Stomach (tissue), 9 donors: ENCODE results near the gene PPIL4. TPM values are rescaled to one million over a fixed set of nuclear protein-coding genes. Genes with fewer than 3 reads are reported as not detected.
"Not testable (repeated sequence)": the region's sequence is repeated elsewhere in the genome, so short reads cannot be mapped to it uniquely, and the experiment has no call there.

ENCODE experiments used
- DNase-seq, 2 donors: peaks; one replicate each; pipeline versions ENCODE4 v3.0.0 to v3.0.0-alpha.2; 2013 to 2019
- H3K27ac ChIP-seq, 5 donors: fragments of 200-600 bp in 4 of 5; sonication (generic) in 4 of 5; one replicate each; pipeline ENCODE4 v1.5.1; 2013 to 2019; ENCODE audit warnings: mild to moderate bottlenecking in 1 of 5, moderate library complexity in 1 of 5
- H3K27me3 ChIP-seq, 3 donors: fragments of 200-600 bp; sonication (generic); one replicate each; pipeline ENCODE4 v1.5.1; 2017 to 2019; ENCODE audit warnings: mixed run types in 1 of 3
- H3K36me3 ChIP-seq, 4 donors: fragments of 200-600 bp; sonication (generic); 1 replicate in 3 of 4; 2 replicates in 1 of 4; pipeline ENCODE4 v1.5.1; 2016 to 2019
- H3K4me1 ChIP-seq, 4 donors: fragments of 200-600 bp; sonication (generic); one replicate each; pipeline ENCODE4 v1.5.1; 2016 to 2019
- H3K4me3 ChIP-seq, 4 donors: fragments of 200-600 bp; sonication (generic) in 3 of 4; one replicate each; pipeline ENCODE4 v1.5.1; 2016 to 2019; ENCODE audit warnings: mild to moderate bottlenecking in 1 of 4
- H3K9me3 ChIP-seq, 4 donors: fragments of 200-600 bp; sonication (generic); one replicate each; pipeline ENCODE4 v1.5.1; 2016 to 2019
- CTCF ChIP-seq, 7 experiments: fragments of 450-650 bp in 4 of 7; fragments of 200-600 bp in 3 of 7; sonication (generic) in 3 of 7; IDR thresholded peaks; one replicate each; pipeline ENCODE4 v1.5.1; 2016 to 2019; ENCODE audit warnings: antibody characterized with exemption in 7 of 7, control low read depth in 2 of 7, mild to moderate bottlenecking in 1 of 7
- EP300 ChIP-seq: sonication (generic); formaldehyde crosslinking; IDR thresholded peaks from one replicate; pipeline ENCODE4 v1.6.1; 2017; ENCODE audit warnings: antibody characterized with exemption
- POLR2A ChIP-seq, 4 donors: fragments of 450-650 bp; IDR thresholded peaks; one replicate each; pipeline ENCODE4 v1.6.1; 2016; ENCODE audit warnings: antibody characterized with exemption in 4 of 4, control low read depth in 2 of 4, mild to moderate bottlenecking in 1 of 4, moderate library complexity in 1 of 4
- POLR2AphosphoS5 ChIP-seq, 3 donors: sonication (generic); formaldehyde crosslinking; IDR thresholded peaks; one replicate each; pipeline ENCODE4 v1.6.1; 2016; ENCODE audit warnings: antibody characterized with exemption in 3 of 3
- WGBS, 5 donors: extraction: QIAGEN DNeasy Blood & Tissue Kit in 3 of 5; methylation state at CpG; one replicate each; pipeline versions ENCODE4 v1.1.5 to v1.1.7; 2013 to 2018; 5-methylcytosine and 5-hydroxymethylcytosine counted together
- intact Hi-C: fragments of 100-400 bp; cut with DNase I; formaldehyde crosslinking; loops from one replicate; pipeline ENCODE4 v1.15.1; 2023; ENCODE audit warnings: low total_unique reads
- polyA plus RNA-seq, 3 donors: library from polyadenylated mRNA; stranded (reverse); fragments of 200-250 nt; gene quantifications; one replicate each; pipeline ENCODE4 v1.2.3, GENCODE V29; 2013
- total RNA-seq, 5 donors: library from RNA; depleted of rRNA; stranded (reverse); fragments of >200 nt; gene quantifications; one replicate each; pipeline versions ENCODE4 v1.1.0 to v1.2.3, GENCODE V29; 2014 to 2016
- donor health status: healthy with polysubstance abuse.
- donor health status: Bipolar disorder and iron deficiency.
- donor health status: healthy.

Gene PPIL4
- total and polyA plus RNA-seq, 8 donors, result 7.6 to 59.7 (median 16.4) TPM

- H3K27me3 ChIP-seq, result no peaks in the 10 kb centered on the region
- DNase-seq, result no peak
- H3K27ac ChIP-seq, result no peak overlapping the region
- intact Hi-C loops, result no loop called here
- no peak for TF ChIP-seq EP300
- 85 to 96% (median 90%) methylated on average over 1 of the region's 1 CpG for WGBS, 5 donors
- no peak overlapping the region for H3K4me3 ChIP-seq
- no peaks in the 10 kb centered on the region for H3K9me3 ChIP-seq
- H3K4me1 ChIP-seq, result peaks cover 0 to 5% (median 2%) of the 10 kb centered on the region in 4 donors
- H3K36me3 ChIP-seq, result peaks cover 0 to 29% (median 29%) of the 10 kb centered on the region in 4 donors
These were observed 44.6 kb downstream of the PPIL4 start for GRCh38 chr6:149501201-149501600.

GRCh38 chr6:149500096-149500495 is 45.7 kb downstream of the PPIL4 start:
- 76 to 94% (median 81%) methylated on average over 1 of the region's 1 CpG for WGBS, 5 donors

DNA sequence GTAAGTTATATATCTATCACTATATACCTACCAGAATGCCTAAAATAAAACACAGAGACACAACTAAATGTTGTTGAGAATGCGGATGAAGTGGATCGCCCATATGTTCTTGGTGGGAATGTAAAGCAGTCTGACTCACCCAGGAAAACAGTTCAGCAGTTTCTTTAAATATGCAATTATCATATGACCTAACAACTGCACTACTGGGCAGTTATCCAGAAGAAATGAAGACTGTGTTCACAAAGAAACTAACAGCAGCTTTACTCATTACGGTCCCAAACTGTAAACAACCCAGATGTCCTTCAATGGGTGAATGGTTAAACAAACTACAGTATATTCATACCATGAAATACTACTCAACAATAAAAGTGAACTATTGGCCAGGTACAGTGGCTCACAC is 46.8 kb downstream of the PPIL4 start:
- H3K27ac ChIP-seq, result peak overlapping the region in 2 of 5 donors; percentile 0 to 20
- H3K4me3 ChIP-seq, result no peak overlapping the region
- peaks cover 0 to 14% (median 8%) of the 10 kb centered on the region in 4 donors for H3K36me3 ChIP-seq
- no peaks in the 10 kb centered on the region for H3K27me3 ChIP-seq
- no peaks in the 10 kb centered on the region for H3K9me3 ChIP-seq
- H3K4me1 ChIP-seq, result peaks cover 0 to 10% (median 2%) of the 10 kb centered on the region in 4 donors
- intact Hi-C loops, result no loop called here
- peak in 1 of 2 donors; percentile 61 for DNase-seq
- WGBS, 5 donors, result 51 to 63% (median 60%) methylated on average over 3 of the region's 3 CpGs
- peak in 1 of 3 donors; percentile 11 for TF ChIP-seq POLR2AphosphoS5 (IDR thresholded peaks at IDR 0.05)
- TF ChIP-seq EP300, result no peak

More at GRCh38 chr6:149500096-149500495, 45.7 kb downstream of the PPIL4 start:
- no peaks in the 10 kb centered on the region for H3K27me3 ChIP-seq
- no peaks in the 10 kb centered on the region for H3K9me3 ChIP-seq
- no peak for DNase-seq
- H3K4me1 ChIP-seq, result peaks cover 0 to 5% (median 2%) of the 10 kb centered on the region in 4 donors
- TF ChIP-seq POLR2A (IDR thresholded peaks at IDR 0.05), result no peak
- TF ChIP-seq CTCF (IDR thresholded peaks at IDR 0.05), result no peak
- TF ChIP-seq EP300, result no peak
- no peak for TF ChIP-seq POLR2AphosphoS5 (IDR thresholded peaks at IDR 0.05)
- peaks cover 0 to 24% (median 18%) of the 10 kb centered on the region in 4 donors for H3K36me3 ChIP-seq
- H3K27ac ChIP-seq, result no peak overlapping the region
- no peak overlapping the region for H3K4me3 ChIP-seq
- intact Hi-C loops, result no loop called here

- Histone ChIP-seq H3K4me3 (no peak overlapping the region), H3K4me1 (peaks cover 0 to 12% (median 2%) of the 10 kb centered on the region in 4 donors), H3K9me3 (no peaks in the 10 kb centered on the region), H3K27ac (no peak overlapping the region), H3K36me3 (peaks cover 0 to 6% (median 2%) of the 10 kb centered on the region in 4 donors), H3K27me3 (no peaks in the 10 kb centered on the region)
- WGBS, 5 donors, result 90 to 97% (median 94%) methylated on average over 2 of the region's 2 CpGs
- intact Hi-C loops, result no loop called here
- DNase-seq, result no peak
- TF ChIP-seq EP300 (no peak), POLR2A (IDR thresholded peaks at IDR 0.05) (no peak), CTCF (IDR thresholded peaks at IDR 0.05) (no peak), POLR2AphosphoS5 (IDR thresholded peaks at IDR 0.05) (no peak)
These were observed 48.5 kb downstream of the PPIL4 start for GRCh38 chr6:149497365-149497764.

DNA sequence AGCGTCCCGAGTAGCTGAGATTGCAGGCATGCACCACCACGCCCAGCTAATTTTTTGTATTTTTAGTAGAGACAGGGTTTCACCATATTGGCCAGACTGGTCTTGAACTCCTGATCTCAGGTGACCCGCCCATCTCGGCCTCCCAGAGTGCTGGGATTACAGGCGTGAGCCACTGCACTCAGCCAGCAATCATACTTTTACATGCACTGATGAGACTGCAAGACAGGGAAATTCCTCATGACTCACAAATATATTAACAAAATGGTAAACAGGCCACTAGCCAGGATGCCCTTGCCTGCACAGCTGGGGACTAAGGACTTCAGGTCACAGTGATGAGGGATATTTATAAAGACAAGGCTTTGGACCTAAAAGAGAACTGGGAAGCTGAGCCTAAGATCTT is 49.2 kb downstream of the PPIL4 start:
- WGBS, 5 donors, result 79 to 92% (median 87%) methylated on average over 6 of the region's 6 CpGs
- H3K36me3 ChIP-seq, DNase-seq, H3K9me3 ChIP-seq, H3K4me3 ChIP-seq, intact Hi-C loops, H3K27me3 ChIP-seq, H3K27ac ChIP-seq: not testable (repeated sequence)
- peaks cover 0 to 12% (median 2%) of the 10 kb centered on the region in 4 donors for H3K4me1 ChIP-seq

DNA sequence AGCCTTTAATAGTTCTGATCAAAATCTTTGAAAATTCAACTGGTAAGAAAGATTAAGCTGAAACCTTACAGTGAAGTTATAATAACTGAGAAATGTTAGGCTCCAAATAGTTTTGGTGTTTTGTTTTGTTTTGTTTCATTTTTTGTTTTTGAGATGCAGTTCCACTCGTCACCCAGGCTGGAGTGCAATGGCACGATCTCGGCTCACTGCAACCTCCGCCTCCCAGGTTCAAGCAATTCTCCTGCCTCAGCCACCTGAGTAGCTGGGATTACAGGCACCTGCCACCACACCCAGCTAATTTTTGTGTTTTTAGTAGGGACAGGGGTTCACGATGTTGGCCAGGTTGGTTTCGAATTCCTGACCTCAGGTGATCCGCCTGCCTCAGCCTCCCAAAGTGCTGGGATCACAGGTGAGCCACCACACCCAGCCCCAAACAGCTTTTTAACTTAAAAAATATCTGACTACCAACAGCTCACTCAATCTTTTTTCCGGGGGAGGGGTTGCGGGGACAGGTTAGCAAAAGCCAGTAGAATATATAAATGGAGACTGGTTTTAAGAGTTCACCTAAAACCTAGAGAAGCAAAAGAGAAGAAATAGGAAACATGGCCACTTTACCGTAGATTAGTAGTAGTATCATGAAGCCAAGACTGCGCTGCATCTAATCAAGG is 50.4 kb downstream of the PPIL4 start:
- H3K27me3 ChIP-seq, DNase-seq, H3K27ac ChIP-seq, H3K4me3 ChIP-seq, H3K9me3 ChIP-seq, intact Hi-C loops, H3K36me3 ChIP-seq: not testable (repeated sequence)
- 72 to 94% (median 85%) methylated on average over 10 to 11 of the region's 11 CpGs for WGBS, 5 donors
- H3K4me1 ChIP-seq, result peaks cover 0 to 12% (median 2%) of the 10 kb centered on the region in 4 donors

GRCh38 chr6:149494810-149495209 is 51.0 kb downstream of the PPIL4 start:
- H3K4me3 ChIP-seq, H3K27ac ChIP-seq, H3K9me3 ChIP-seq, DNase-seq, H3K27me3 ChIP-seq, H3K36me3 ChIP-seq, intact Hi-C loops: not testable (repeated sequence)
- WGBS, 5 donors, result 77 to 89% (median 88%) methylated on average over 4 of the region's 4 CpGs
- peaks cover 0 to 12% (median 2%) of the 10 kb centered on the region in 4 donors for H3K4me1 ChIP-seq
